Retina (tissue), 1 donor: ENCODE results near the gene CAPZB.
"Not testable (repeated sequence)": the region's sequence is repeated elsewhere in the genome, so short reads cannot be mapped to it uniquely, and the experiment has no call there.

Experiments used
- DNase-seq: peaks from one replicate; pipeline ENCODE4 v3.0.0-alpha.2; 2016

Gene CAPZB

GRCh38 chr1:19485362-19486187, at the start of gene CAPZB:
CAPZB (minus strand) TSS chr1:19485539; CDS start chr1:19485438, 101 bp downstream.
- peak; percentile 82 for DNase-seq

GRCh38 chr1:19534281-19534680, 48.9 kb upstream of the CAPZB start:
- no peak for DNase-seq

- DNase-seq: no peak
Observed at GRCh38 chr1:19533626-19534025, 48.3 kb upstream of the CAPZB start.

- DNase-seq: no peak
Observed at GRCh38 chr1:19532519-19532918, 47.2 kb upstream of the CAPZB start.

GRCh38 chr1:19529664-19530063, 44.3 kb upstream of the CAPZB start:
- no peak for DNase-seq

- no peak for DNase-seq
Observed at GRCh38 chr1:19528438-19528837, 43.1 kb upstream of the CAPZB start.

GRCh38 chr1:19525607-19526545, 40.5 kb upstream of the CAPZB start:
- DNase-seq: no peak

- DNase-seq: no peak
Observed at GRCh38 chr1:19524791-19525190, 39.5 kb upstream of the CAPZB start.

- not testable (repeated sequence) for DNase-seq
Observed at GRCh38 chr1:19522570-19522969, 37.2 kb upstream of the CAPZB start.

- DNase-seq: no peak
Observed at GRCh38 chr1:19521411-19521810, 36.1 kb upstream of the CAPZB start.

GRCh38 chr1:19517017-19517416, 31.7 kb upstream of the CAPZB start:
- no peak for DNase-seq

GRCh38 chr1:19515201-19515600, 29.9 kb upstream of the CAPZB start:
- DNase-seq: no peak

GRCh38 chr1:19514391-19514831, 29.1 kb upstream of the CAPZB start:
- no peak for DNase-seq

GRCh38 chr1:19512545-19512944, 27.2 kb upstream of the CAPZB start:
- no peak for DNase-seq

- DNase-seq: no peak
Observed at GRCh38 chr1:19511116-19511515, 25.8 kb upstream of the CAPZB start.

GRCh38 chr1:19509647-19510046, 24.3 kb upstream of the CAPZB start:
- DNase-seq: not testable (repeated sequence)

- DNase-seq: no peak
Observed at GRCh38 chr1:19507516-19507915, 22.2 kb upstream of the CAPZB start.

GRCh38 chr1:19505693-19506457, 20.5 kb upstream of the CAPZB start:
- no peak for DNase-seq

GRCh38 chr1:19504796-19505692, 19.7 kb upstream of the CAPZB start:
- no peak for DNase-seq

GRCh38 chr1:19502284-19502683, 16.9 kb upstream of the CAPZB start:
- not testable (repeated sequence) for DNase-seq

- not testable (repeated sequence) for DNase-seq
Observed at GRCh38 chr1:19499887-19500286, 14.5 kb upstream of the CAPZB start.

- not testable (repeated sequence) for DNase-seq
Observed at GRCh38 chr1:19497443-19497842, 12.1 kb upstream of the CAPZB start.
